ENCODE measurements around the gene NFAT5.
"Not testable (repeated sequence)": the region's sequence is repeated elsewhere in the genome, so short reads cannot be mapped to it uniquely, and the experiment has no call there.

DNA sequence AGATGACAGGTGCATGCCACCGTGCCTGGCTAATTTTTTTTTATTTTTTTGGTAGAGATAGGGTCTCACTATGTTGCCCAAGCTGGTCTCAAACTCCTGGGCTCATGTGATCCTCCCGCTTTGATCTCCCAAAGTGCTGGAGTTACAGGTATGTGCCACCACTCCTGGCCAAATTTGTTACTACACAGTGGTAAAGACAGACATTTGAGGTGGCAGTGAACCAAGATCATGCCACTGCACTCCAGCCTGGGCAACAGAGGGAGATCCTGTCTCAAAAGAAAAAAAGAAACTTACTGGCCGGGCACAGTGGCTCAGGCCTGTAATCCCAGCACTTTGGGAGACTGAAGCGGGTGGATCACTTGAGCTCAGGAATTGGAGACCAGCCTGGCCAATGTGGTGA, 163.3 kb downstream of the NFAT5 start:
- not testable (repeated sequence) for TF ChIP-seq CTCF (conservative IDR thresholded peaks at IDR 0.05; ENCODE audit: low read length); EZH2phosphoT487 (IDR thresholded peaks at IDR 0.05; ENCODE audit: borderline replicate concordance, low read depth, low read length)
